B cell (primary cell): ENCODE data around the gene SFXN3. TPM values are rescaled to one million over a fixed set of nuclear protein-coding genes. Genes with fewer than 3 reads are reported as not detected.
A peak's percentile ranks its signal among the peaks of the same experiment; 100 is the strongest.

Experiments
- ATAC-seq: fragments of 200-7000 bp; cut with Tn5 transposase; one replicate; pipeline ENCODE4 v1.10.0; 2021; ENCODE audit warnings: low read depth, mild to moderate bottlenecking, moderate number of reproducible peaks, moderate library complexity
- CTCF ChIA-PET: fragments of 350-600 bp; sonication (Branson Sonifier 250); formaldehyde crosslinking; loops from one replicate; lab custom pipeline; 2021; ENCODE audit warnings: antibody characterized with exemption, inconsistent platforms; lab: Charles Lee
- POLR2A ChIA-PET: fragments of 350-600 bp; sonication (Branson Sonifier 250); formaldehyde crosslinking; loops from one replicate; lab custom pipeline; 2021; ENCODE audit warnings: antibody characterized with exemption; lab: Charles Lee
- DNase-seq: peaks from one replicate; pipeline ENCODE4 v3.0.0; 2013
- H2AFZ ChIP-seq: 2 replicates; pipeline ENCODE4 v1.6.1; 2012; ENCODE audit warnings: mild to moderate bottlenecking, low read depth, low read length; ENCODE audit not compliant: insufficient read depth, poor library complexity, severe bottlenecking
- H3K27ac ChIP-seq, 2 donors: 1 replicate in 1 of 2; 2 replicates in 1 of 2; pipeline ENCODE4 v1.5.1; 2012 to 2013; ENCODE audit warnings: low read length in 2 of 2, mild to moderate bottlenecking in 2 of 2, moderate library complexity in 1 of 2
- H3K27me3 ChIP-seq, 4 experiments: fragments of 200-600 bp in 1 of 4; sonication (generic) in 1 of 4; replicated peaks in 1 of 4; 1 replicate in 2 of 4; 2 replicates in 2 of 4; pipeline versions ENCODE4 v1.6.1 to v1.7.0; 2013 to 2016; ENCODE audit warnings: low read length in 3 of 4, mild to moderate bottlenecking in 2 of 4, mixed read lengths in 1 of 4, moderate library complexity in 1 of 4; ENCODE audit not compliant: insufficient read depth in 4 of 4, control insufficient read depth in 3 of 4; ENCODE audit errors: control extremely low read depth in 1 of 4
- H3K36me3 ChIP-seq, 2 experiments: replicated peaks in 1 of 2; 1 replicate in 1 of 2; 2 replicates in 1 of 2; pipeline versions ENCODE4 v1.6.1 to v1.7.1; 2013; ENCODE audit warnings: low read length in 1 of 2; ENCODE audit not compliant: insufficient read depth in 2 of 2, control insufficient read depth in 1 of 2; ENCODE audit errors: control extremely low read depth in 1 of 2, extremely low read depth in 1 of 2
- H3K4me1 ChIP-seq, 2 donors: fragments of 200-600 bp in 1 of 2; sonication (generic) in 1 of 2; 1 replicate in 1 of 2; 2 replicates in 1 of 2; pipeline versions ENCODE4 v1.5.1 to v1.6.1; 2013 to 2017; ENCODE audit warnings: low read length in 2 of 2; ENCODE audit not compliant: control insufficient read depth in 2 of 2, insufficient read depth in 2 of 2
- H3K4me2 ChIP-seq: replicated peaks from 2 replicates; pipeline ENCODE3; 2012; ENCODE audit warnings: mild to moderate bottlenecking, low read depth, low read length; ENCODE audit not compliant: poor library complexity, severe bottlenecking
- H3K4me3 ChIP-seq, 5 experiments: fragments of 200-600 bp in 1 of 5; sonication (generic) in 1 of 5; 1 replicate in 3 of 5; 2 replicates in 2 of 5; pipeline versions ENCODE4 v1.5.1 to v1.7.0; 2011 to 2016; ENCODE audit warnings: low read length in 4 of 5, mild to moderate bottlenecking in 4 of 5, low read depth in 2 of 5, control low read depth in 1 of 5, moderate library complexity in 1 of 5; ENCODE audit not compliant: insufficient read depth in 1 of 5; ENCODE audit errors: control extremely low read depth in 1 of 5, extremely low read depth in 1 of 5
- H3K79me2 ChIP-seq: fragments of 200-600 bp; sonication (generic); one replicate; pipeline ENCODE4 v1.6.0; 2016; ENCODE audit warnings: low read length; ENCODE audit not compliant: control insufficient read depth, insufficient read depth
- H3K9ac ChIP-seq: fragments of 200-600 bp; sonication (generic); 2 replicates; pipeline ENCODE4 v1.6.1; 2017; ENCODE audit warnings: mild to moderate bottlenecking, low read length, moderate library complexity
- H3K9me3 ChIP-seq, 3 donors: one replicate each; pipeline versions ENCODE4 v1.6.1 to v1.7.1; 2013; ENCODE audit warnings: low read length in 2 of 3; ENCODE audit not compliant: control insufficient read depth in 2 of 3, insufficient read depth in 1 of 3; ENCODE audit errors: control extremely low read depth in 1 of 3
- H4K20me1 ChIP-seq: 2 replicates; pipeline ENCODE4 v1.6.0; 2012; ENCODE audit warnings: mild to moderate bottlenecking, low read length; ENCODE audit not compliant: insufficient read depth, control insufficient read depth, poor library complexity, severe bottlenecking
- H3K27ac Mint-ChIP-seq: one replicate; pipeline ENCODE4 v1.8.0; 2021; ENCODE audit warnings: mixed read lengths
- H3K27me3 Mint-ChIP-seq: one replicate; pipeline ENCODE4 v1.8.0; 2021; ENCODE audit warnings: mixed read lengths
- H3K4me1 Mint-ChIP-seq: one replicate; pipeline ENCODE4 v1.8.0; 2021; ENCODE audit warnings: mixed read lengths
- H3K4me3 Mint-ChIP-seq: one replicate; pipeline ENCODE4 v1.8.0; 2021; ENCODE audit warnings: mixed read lengths
- H3K9me3 Mint-ChIP-seq: one replicate; pipeline ENCODE4 v1.8.0; 2022; ENCODE audit warnings: mixed read lengths; ENCODE audit not compliant: insufficient read depth
- EZH2 ChIP-seq: IDR thresholded peaks from 2 replicates; pipeline ENCODE4 v1.6.1; 2012; ENCODE audit warnings: borderline replicate concordance, low read depth, mild to moderate bottlenecking, moderate library complexity, low read length; ENCODE audit not compliant: insufficient read depth, poor library complexity, severe bottlenecking
- WGBS: methylation state at CpG from one replicate; pipeline ENCODE4 v1.1.5; 2013; ENCODE audit warnings: missing lambda C conversion rate; ENCODE audit not compliant: insufficient coverage; 5-methylcytosine and 5-hydroxymethylcytosine counted together
- intact Hi-C: fragments of 100-400 bp; cut with micrococcal nuclease; formaldehyde crosslinking; loops from one replicate; pipeline ENCODE4 v1.10.0; 2022
- polyA plus RNA-seq: library from polyadenylated mRNA; depleted of rRNA; stranded (reverse); fragments of >200 nt; gene quantifications from 2 replicates; pipeline ENCODE4 v1.2.3, GENCODE V29; 2012
- total RNA-seq, 2 donors: library from RNA; stranded (reverse); fragments of 120-200 nt in 1 of 2; gene quantifications; 1 replicate in 1 of 2; 2 replicates in 1 of 2; pipeline versions ENCODE4 v1.2.3 to v1.2.4, GENCODE V29; 2013 to 2022
- TF ChIP-seq, protein P1 (sequence below): fragments of 200-600 bp; IDR thresholded peaks from one replicate; pipeline ENCODE4 v1.8.0; 2022; ENCODE audit warnings: antibody characterized with exemption, mild to moderate bottlenecking

The SFXN3 gene
- total and polyA plus RNA-seq, 2 donors (not counting 1 experiment from before 2014, with no cell fraction given): 44.2 to 51.7 TPM

DNA sequence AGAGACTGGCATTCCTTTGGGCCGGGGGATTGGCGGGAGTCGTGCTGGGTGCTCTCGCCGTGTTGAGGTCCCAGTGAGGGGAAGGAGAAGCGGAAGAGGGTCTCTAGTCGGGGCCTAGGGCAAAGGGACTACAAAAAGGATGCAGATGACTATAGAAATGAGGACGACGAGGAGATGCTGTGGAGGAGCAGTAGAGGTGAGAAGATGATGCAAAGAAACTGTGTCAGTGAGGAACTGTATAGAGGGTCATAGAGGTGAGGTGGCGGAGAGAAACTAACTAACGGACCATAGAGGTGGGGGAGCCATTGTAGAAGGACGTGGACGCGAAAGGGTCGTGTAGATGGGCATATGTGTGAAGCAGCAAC is 43.4 kb upstream of the SFXN3 start:
- intact Hi-C loops: loop anchor here (1.0 to 2.0 kb wide), 5 partner anchors 10 to 701 kb away; partner anchors contain the start of genes BLOC1S2 and SLF2
- peaks cover 36% of the 10 kb centered on the region for H3K4me1 Mint-ChIP-seq
- Histone ChIP-seq H3K36me3 (peaks cover 0 to 33% of the 10 kb centered on the region in 2 experiments), H2AFZ (peak overlapping the region; percentile 98), H3K4me2 (peak overlapping the region; percentile 82), H3K4me1 (peaks cover 18 to 28% of the 10 kb centered on the region in 2 donors), H3K4me3 (peak overlapping the region; percentile 68 to 95 (median 94)), H3K79me2 (peaks cover 47% of the 10 kb centered on the region), H3K9me3 (no peaks in the 10 kb centered on the region), H4K20me1 (peaks cover 22% of the 10 kb centered on the region), H3K27me3 (no peaks in the 10 kb centered on the region), H3K9ac (peak overlapping the region; percentile 77), H3K27ac (peak overlapping the region; percentile 15 to 51)
- ChIA-PET POLR2A (interaction anchor here (2.4 kb wide), 1 partner anchor 9 kb away, joined by 15 read pairs; no protein-coding TSS in a partner anchor), CTCF (interaction anchor here (1.3 to 5.6 kb wide), 4 partner anchors 10 to 27 kb away, joined by 3 to 49 read pairs (median 16); partner anchors contain the start of gene LZTS2)
- ATAC-seq (no peak), DNase-seq (no peak)
- H3K9me3 Mint-ChIP-seq: no peaks in the 10 kb centered on the region
- H3K27ac Mint-ChIP-seq: peak overlapping the region; percentile 84
- peak overlapping the region; percentile 97 for H3K4me3 Mint-ChIP-seq
- TF ChIP-seq EZH2: no peak
- TF ChIP-seq, protein P1, sequence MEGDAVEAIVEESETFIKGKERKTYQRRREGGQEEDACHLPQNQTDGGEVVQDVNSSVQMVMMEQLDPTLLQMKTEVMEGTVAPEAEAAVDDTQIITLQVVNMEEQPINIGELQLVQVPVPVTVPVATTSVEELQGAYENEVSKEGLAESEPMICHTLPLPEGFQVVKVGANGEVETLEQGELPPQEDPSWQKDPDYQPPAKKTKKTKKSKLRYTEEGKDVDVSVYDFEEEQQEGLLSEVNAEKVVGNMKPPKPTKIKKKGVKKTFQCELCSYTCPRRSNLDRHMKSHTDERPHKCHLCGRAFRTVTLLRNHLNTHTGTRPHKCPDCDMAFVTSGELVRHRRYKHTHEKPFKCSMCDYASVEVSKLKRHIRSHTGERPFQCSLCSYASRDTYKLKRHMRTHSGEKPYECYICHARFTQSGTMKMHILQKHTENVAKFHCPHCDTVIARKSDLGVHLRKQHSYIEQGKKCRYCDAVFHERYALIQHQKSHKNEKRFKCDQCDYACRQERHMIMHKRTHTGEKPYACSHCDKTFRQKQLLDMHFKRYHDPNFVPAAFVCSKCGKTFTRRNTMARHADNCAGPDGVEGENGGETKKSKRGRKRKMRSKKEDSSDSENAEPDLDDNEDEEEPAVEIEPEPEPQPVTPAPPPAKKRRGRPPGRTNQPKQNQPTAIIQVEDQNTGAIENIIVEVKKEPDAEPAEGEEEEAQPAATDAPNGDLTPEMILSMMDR: no peak
- H3K27me3 Mint-ChIP-seq: no peaks in the 10 kb centered on the region
- WGBS: 2% methylated on average over 14 of the region's 15 CpGs

DNA sequence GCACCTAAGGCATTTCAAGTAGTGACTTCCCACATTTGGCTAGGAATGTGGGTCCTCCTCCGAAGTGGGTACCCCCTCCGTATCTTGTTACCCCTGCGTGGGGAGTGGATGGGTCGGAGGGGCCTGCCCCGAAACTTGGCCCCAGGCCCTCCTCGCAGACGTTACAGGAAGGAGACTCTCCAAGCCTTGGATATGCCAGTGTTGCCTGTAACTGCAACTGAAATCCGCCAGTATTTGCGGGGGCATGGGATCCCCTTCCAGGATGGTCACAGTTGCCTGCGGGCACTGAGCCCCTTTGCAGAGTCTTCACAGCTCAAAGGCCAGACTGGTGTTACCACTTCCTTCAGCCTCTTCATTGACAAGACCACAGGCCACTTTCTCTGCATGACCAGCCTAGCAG is 42.9 kb upstream of the SFXN3 start:
- Mint-ChIP-seq H3K27me3 (no peaks in the 10 kb centered on the region), H3K9me3 (no peaks in the 10 kb centered on the region), H3K4me3 (peak overlapping the region; percentile 97), H3K27ac (no peak overlapping the region), H3K4me1 (peaks cover 36% of the 10 kb centered on the region)
- TF ChIP-seq, protein P1: no peak
- TF ChIP-seq EZH2: no peak
- Histone ChIP-seq H3K27me3 (no peaks in the 10 kb centered on the region), H3K4me3 (peak overlapping the region; percentile 68 to 95 (median 94)), H3K36me3 (peaks cover 0 to 30% of the 10 kb centered on the region in 2 experiments), H2AFZ (peak overlapping the region; percentile 98), H4K20me1 (peaks cover 22% of the 10 kb centered on the region), H3K9ac (peak overlapping the region; percentile 77), H3K27ac (no peak overlapping the region), H3K4me2 (peak overlapping the region; percentile 82), H3K4me1 (peaks cover 18 to 28% of the 10 kb centered on the region in 2 donors), H3K9me3 (no peaks in the 10 kb centered on the region), H3K79me2 (peaks cover 47% of the 10 kb centered on the region)
- 77% methylated on average over 10 of the region's 10 CpGs for WGBS
- intact Hi-C loops: no loop called here
- ATAC-seq: no peak
- DNase-seq: no peak
- ChIA-PET POLR2A (interaction anchor here (2.4 kb wide), 1 partner anchor 9 kb away, joined by 15 read pairs; no protein-coding TSS in a partner anchor), CTCF (interaction anchor here (0.7 to 5.6 kb wide), 6 partner anchors 9 to 72 kb away, joined by 3 to 49 read pairs (median 5); partner anchors contain the start of gene LZTS2)
